Measurements from ENCODE around the gene DHX38.

Gene DHX38

DNA sequence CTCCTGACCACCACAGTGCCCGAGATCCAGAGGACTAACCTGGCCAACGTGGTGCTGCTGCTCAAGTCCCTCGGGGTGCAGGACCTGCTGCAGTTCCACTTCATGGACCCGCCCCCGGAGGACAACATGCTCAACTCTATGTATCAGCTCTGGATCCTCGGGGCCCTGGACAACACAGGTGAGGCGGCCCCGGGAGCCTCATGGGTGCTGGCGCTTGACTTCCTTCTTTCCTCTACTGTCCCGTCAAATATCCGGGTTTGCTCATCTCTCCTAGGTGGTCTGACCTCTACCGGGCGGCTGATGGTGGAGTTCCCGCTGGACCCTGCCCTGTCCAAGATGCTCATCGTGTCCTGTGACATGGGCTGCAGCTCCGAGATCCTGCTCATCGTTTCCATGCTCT lies 13.7 kb downstream of the DHX38 start:
- Histone ChIP-seq H3K36me3 (ENCODE audit: control insufficient read depth, insufficient read depth, low read length) (peaks cover 50% of the 10 kb centered on the region), H3K4me3 (replicated peaks; ENCODE audit: low read depth, low read length) (no peak overlapping the region), H3K27me3 (replicated peaks; ENCODE audit: control insufficient read depth, insufficient read depth, low read length) (no peaks in the 10 kb centered on the region)
- no peak for DNase-seq (ENCODE audit: extremely low read depth, insufficient read length)
- TF ChIP-seq, protein P1, sequence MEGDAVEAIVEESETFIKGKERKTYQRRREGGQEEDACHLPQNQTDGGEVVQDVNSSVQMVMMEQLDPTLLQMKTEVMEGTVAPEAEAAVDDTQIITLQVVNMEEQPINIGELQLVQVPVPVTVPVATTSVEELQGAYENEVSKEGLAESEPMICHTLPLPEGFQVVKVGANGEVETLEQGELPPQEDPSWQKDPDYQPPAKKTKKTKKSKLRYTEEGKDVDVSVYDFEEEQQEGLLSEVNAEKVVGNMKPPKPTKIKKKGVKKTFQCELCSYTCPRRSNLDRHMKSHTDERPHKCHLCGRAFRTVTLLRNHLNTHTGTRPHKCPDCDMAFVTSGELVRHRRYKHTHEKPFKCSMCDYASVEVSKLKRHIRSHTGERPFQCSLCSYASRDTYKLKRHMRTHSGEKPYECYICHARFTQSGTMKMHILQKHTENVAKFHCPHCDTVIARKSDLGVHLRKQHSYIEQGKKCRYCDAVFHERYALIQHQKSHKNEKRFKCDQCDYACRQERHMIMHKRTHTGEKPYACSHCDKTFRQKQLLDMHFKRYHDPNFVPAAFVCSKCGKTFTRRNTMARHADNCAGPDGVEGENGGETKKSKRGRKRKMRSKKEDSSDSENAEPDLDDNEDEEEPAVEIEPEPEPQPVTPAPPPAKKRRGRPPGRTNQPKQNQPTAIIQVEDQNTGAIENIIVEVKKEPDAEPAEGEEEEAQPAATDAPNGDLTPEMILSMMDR (IDR thresholded peaks at IDR 0.05; ENCODE audit: insufficient read depth, low read length, poor library complexity, severe bottlenecking), result no peak

DNA sequence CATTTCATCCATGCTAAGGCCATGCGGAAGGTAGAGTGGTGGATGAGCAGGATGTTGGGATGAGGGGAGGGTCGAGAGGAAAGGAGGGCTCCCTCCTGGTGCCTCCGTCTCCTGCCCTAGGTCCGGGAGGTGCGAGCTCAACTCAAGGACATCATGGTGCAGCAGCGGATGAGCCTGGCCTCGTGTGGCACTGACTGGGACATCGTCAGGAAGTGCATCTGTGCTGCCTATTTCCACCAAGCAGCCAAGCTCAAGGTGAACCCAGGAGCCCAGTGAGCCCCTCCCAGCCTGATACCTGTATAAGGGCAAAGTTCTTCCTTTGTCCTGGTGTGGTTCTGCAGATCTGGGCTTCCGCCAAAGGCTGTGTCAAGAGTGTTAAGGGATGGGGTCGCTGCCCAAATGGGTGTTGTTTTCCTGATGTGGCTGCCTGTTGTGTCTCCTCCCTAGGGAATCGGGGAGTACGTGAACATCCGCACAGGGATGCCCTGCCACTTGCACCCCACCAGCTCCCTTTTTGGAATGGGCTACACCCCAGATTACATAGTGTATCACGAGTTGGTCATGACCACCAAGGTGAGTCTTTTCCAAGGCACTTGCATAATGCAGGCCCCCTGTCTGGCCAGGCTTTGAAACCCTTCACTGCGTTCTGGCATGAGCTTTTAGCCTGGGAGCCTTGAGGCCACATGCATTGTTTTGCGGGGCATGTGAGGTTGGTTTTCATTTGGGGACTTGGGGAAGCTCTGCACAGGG lies 14.9 kb downstream of the DHX38 start:
- TF ChIP-seq, protein P1 (IDR thresholded peaks at IDR 0.05; ENCODE audit: insufficient read depth, low read length, poor library complexity, severe bottlenecking), result no peak
- Histone ChIP-seq H3K4me3 (replicated peaks; ENCODE audit: low read depth, low read length) (no peak overlapping the region), H3K36me3 (ENCODE audit: control insufficient read depth, insufficient read depth, low read length) (peaks cover 48% of the 10 kb centered on the region), H3K27me3 (replicated peaks; ENCODE audit: control insufficient read depth, insufficient read depth, low read length) (no peaks in the 10 kb centered on the region)
- no peak for DNase-seq (ENCODE audit: extremely low read depth, insufficient read length)

DNA sequence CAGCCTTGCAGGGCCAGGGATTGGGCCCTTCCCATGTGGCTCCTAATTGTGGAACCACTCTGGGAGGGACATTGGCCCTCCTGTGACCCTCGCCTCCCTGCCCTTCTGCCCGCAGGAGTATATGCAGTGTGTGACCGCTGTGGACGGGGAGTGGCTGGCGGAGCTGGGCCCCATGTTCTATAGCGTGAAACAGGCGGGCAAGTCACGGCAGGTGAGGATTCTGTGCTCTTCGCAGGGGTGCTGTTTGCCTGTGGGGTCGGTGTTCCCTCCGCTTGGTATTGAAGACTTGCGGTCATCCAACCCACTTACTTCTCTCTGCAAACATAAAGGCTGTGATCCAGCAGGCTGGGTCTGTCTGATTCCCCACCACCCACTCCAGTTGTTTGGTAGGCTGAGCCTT lies 15.7 kb downstream of the DHX38 start:
- no peak overlapping the region for H3K4me3 ChIP-seq (replicated peaks; ENCODE audit: low read depth, low read length)
- TF ChIP-seq, protein P1 (IDR thresholded peaks at IDR 0.05; ENCODE audit: insufficient read depth, low read length, poor library complexity, severe bottlenecking), result no peak
- peaks cover 43% of the 10 kb centered on the region for H3K36me3 ChIP-seq (ENCODE audit: control insufficient read depth, insufficient read depth, low read length)
- H3K27me3 ChIP-seq (replicated peaks; ENCODE audit: control insufficient read depth, insufficient read depth, low read length), result no peaks in the 10 kb centered on the region
- no peak for DNase-seq (ENCODE audit: extremely low read depth, insufficient read length)

DNA sequence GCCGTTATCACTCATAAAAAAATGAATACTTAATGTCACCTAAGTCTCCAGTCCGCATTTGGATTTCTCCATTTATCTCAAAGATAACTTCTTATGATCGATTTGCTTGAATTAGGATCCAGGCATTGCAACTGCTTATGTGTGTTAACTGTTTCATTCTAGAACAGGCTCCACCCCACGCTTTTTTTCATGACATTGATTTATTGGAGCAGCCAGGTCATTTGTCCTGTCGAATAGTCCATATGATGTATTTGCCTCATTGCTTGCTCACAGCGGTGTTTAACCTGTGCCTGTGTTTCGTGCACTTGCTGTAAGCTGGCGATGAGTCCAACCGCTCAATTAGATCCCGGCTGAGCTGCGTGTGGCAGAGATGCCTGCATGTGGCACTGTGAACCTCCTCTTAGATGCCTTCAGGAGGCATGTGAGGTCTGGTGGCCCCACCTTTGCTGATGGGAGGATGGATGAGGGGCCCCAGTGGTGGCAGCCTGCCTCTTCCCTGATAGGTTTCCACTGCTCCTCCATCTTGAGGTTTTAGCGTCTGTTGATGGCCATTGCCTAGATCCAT lies 16.4 kb downstream of the DHX38 start:
- TF ChIP-seq, protein P1 (IDR thresholded peaks at IDR 0.05; ENCODE audit: insufficient read depth, low read length, poor library complexity, severe bottlenecking), result no peak
- Histone ChIP-seq H3K27me3 (replicated peaks; ENCODE audit: control insufficient read depth, insufficient read depth, low read length) (no peaks in the 10 kb centered on the region), H3K4me3 (replicated peaks; ENCODE audit: low read depth, low read length) (no peak overlapping the region), H3K36me3 (ENCODE audit: control insufficient read depth, insufficient read depth, low read length) (peaks cover 35% of the 10 kb centered on the region)
- no peak for DNase-seq (ENCODE audit: extremely low read depth, insufficient read length)

DNA sequence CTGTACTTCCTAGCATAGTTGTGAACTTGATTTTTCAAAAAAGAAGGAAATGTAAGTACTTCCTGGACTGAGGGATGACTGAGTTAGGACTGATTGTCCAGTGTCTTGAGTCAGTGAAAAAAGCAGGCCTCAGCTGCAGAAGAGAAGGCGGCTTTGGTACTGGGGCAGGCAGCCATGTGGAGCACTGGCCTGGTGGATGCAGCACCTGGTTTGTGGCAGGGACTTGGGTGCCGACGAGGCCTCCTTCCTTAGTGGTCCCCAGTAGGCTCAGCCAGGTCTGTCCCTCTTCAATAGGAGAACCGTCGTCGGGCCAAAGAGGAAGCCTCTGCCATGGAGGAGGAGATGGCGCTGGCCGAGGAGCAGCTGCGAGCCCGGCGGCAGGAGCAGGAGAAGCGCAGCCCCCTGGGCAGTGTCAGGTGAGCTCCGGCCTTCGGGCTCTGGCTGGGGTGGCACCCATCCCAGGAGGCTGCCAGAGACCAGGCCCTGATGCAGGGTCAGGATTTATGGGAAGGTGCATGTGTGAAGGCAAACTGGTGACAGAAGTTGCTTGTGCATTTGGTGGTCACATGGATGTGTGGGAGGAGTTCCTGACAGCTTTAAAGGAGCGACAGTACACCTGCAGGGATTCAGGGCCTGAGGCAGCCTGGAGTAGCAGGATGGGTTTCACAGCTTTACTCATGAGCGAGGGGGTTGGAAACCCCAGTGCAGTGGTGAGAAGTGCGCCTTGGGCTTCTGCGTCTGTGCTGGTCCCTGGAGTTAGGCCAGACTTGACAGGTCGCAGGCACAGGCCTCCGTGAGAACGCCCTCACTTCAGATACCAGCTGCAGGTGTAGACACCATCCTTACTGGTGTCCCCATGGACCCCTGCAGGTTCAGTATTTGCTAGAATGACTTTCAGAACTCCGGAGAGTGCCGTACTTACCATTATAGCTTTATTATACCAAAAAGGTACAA lies 17.3 kb downstream of the DHX38 start:
- H3K36me3 ChIP-seq (ENCODE audit: control insufficient read depth, insufficient read depth, low read length), result peaks cover 32% of the 10 kb centered on the region
- TF ChIP-seq, protein P1 (IDR thresholded peaks at IDR 0.05; ENCODE audit: insufficient read depth, low read length, poor library complexity, severe bottlenecking), result no peak
- H3K4me3 ChIP-seq (replicated peaks; ENCODE audit: low read depth, low read length), result no peak overlapping the region
- no peaks in the 10 kb centered on the region for H3K27me3 ChIP-seq (replicated peaks; ENCODE audit: control insufficient read depth, insufficient read depth, low read length)
- DNase-seq (ENCODE audit: extremely low read depth, insufficient read length), result no peak

Measured in GM06990 (cell line).